Right renal pelvis (tissue), 4 donors: ENCODE results near the gene MMEL1. TPM values are rescaled to one million over a fixed set of nuclear protein-coding genes. Genes with fewer than 3 reads are reported as not detected.
"Not testable (repeated sequence)": the region's sequence is repeated elsewhere in the genome, so short reads cannot be mapped to it uniquely, and the experiment has no call there.

Experiments used
- DNase-seq, 4 donors: peaks; one replicate each; pipeline ENCODE4 v3.0.0-alpha.2; 2013; ENCODE audit warnings: low read depth in 4 of 4, low spot score in 3 of 4, missing footprints in 1 of 4
- polyA plus RNA-seq, 4 donors: library from polyadenylated mRNA; unstranded; fragments of 120-200 nt; gene quantifications; one replicate each; pipeline ENCODE4 v1.2.1, GENCODE V29; 2013; ENCODE audit not compliant: insufficient read length in 4 of 4

Gene MMEL1
- polyA plus RNA-seq, 4 donors: 1.9 to 4.0 (median 3.2) TPM

DNA sequence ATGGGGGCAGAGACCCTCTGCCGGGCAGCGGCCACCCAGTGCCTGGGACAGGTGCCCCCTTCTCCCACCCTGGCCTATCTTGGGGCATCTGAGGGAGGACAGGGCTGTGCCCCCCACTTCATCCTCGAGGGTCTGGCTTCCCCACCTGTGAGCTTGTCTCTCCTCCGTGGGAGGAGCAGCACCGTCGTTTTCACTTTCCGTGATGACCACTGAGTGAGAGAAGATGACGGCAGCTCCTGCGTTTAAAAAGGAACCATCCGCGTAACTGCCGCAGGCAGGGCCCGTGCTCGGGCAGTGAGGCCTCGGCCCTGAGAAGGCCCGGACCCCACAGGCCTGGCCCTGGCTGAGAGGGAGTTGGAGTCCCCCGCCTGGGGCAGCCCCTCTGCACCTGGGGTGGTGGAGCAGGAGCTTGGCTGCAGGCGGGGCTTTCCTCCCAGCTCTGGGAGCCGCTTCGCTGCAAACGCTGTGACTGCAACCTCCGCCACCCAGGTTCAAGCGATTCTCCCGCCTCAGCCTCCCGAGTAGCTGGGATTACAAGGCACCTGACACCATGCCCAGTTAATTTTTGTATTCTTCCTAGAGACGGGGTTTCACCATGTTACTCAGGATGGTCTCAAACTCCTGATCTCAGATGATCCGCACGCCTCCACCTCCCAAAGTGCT lies 83.3 kb downstream of the MMEL1 start:
- DNase-seq: not testable (repeated sequence)

DNA sequence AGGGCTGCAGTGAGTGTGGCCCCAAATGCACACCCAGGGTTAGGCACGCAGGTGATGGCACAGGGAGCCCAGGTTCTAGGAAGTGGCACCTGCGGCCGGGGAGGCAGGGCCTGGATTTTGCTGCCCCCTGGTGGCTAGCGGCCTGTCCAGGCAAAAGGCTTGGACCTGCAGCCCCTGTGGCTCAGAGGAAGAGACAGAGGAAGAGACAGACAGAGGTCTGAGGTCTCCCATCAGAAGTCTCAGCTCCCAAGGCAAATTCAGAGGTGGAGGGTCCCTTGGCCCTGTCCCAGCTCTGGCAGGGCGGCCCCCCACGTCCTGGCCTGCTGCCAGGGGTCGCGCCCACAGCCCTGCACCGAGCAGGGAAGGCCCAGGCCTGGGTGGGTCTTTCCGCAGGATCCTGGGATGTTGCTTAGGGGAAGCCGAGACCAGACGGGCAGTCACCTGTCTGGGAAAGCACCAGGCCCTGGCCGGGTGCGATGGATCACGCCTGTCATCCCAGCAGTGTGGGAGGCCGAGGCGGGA lies 84.7 kb downstream of the MMEL1 start:
- no peak for DNase-seq

DNA sequence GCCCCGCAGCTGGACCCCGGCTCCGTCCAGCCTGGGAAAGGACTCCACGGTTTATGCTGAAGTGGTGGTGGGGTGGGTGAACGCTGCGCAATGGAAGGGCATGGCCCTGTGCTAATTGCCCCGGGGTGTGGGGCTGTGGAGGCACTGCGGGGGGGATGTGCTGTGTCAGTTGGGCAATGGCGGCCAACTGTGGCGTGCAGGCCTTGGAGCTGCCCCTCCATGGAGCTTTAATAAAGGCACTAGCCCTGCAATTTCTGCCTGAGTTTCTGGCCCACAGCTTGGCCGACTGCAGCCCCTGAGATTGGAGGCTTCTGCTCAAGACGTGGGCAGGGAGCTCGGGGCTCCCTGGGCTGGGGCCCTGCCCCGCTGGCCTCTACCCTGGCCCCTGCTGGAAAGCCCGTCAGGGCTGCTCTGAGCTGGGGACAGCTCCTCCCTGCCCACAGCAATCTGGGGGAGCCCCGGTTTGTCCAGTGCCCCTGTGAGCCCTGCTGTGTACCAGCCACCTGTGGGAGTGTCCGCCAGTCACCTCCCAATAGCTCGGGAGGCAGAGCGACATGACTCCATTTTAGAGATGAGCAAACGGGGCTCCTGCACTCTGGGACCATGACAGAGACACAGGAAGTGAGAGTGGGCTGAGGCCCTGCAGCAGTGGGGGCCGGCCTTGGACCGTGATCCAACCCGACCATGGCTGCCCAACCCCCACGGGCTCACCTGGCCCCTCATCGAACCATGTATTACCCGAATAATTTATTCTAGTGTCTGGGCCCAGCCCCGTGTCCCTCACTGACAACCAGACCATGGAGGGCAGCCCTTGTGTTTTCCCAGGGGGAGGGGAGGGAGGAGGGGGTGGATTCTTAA lies 85.4 kb downstream of the MMEL1 start:
- DNase-seq: no peak

DNA sequence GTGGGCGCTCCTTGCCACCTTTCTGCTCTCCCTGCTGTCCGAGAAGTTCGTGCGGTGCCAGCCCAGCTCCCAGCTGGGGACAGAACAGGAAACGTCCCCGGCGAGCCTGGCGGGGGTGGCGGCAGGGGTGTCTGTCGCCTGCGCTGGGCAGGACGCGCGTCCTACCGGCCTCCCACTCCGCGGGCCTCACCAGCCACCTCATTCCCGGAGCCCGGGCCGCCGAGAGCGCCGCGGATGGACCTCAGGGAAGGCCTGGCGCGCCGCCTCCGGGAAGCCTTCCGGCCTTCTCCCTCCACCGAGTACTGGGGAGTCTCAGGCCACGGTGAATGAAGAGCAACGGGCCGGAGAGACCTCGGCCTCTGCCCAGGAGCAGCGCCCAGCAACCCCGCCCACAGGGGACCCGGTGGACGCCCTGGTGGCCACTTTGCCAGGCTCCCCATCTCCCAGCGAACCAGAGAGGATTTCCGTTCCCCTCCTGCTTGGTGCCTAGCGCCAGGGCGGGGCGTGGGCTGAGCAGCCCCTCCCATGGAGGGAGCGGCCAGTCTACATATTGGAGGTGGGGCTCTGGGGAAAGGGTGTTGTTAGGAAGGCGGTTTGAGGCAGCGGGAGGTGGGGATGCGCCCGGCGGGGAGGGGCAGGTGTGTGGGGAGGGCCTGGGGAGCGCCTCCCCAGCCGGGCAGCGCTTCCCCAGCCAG lies 86.2 kb downstream of the MMEL1 start:
- DNase-seq: no peak

DNA sequence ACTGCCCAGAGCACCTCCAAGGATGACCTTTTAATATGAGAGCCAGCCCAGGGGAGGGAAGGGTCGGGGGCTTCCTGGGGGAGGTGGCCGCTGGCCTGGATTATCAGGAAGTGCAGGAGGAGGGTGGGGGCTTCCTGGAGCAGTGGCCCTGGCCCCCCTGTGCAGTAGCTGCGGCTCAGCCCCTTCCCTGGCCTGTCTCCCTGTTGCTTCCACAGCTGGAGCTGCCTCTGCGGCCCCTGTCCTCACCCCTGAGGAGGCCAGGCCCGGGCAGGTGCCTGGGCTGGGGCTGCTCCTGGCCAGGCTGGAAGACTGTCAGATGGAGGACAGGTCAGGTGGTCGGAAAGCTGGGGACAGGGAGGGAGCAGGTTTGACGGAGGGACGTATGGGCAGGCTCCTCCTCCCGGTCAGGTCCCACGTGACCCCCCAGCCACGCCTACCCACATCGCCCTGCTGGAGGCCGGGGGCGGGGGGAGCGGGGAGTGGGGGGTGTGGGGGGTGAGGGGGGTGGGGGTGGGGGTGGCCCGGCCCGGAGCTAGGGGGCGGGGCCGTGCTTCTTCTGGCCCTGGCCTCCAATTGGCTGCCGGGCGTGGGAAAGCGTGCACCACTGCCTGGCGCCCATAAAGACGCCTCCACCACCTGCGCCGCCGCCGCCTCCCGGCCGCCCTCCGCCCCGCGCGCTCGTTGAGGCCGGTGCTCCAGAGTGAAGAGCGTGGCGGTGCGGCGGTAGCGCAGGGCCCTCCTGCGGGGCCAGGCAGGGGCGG lies 86.9 kb downstream of the MMEL1 start:
- no peak for DNase-seq

DNA sequence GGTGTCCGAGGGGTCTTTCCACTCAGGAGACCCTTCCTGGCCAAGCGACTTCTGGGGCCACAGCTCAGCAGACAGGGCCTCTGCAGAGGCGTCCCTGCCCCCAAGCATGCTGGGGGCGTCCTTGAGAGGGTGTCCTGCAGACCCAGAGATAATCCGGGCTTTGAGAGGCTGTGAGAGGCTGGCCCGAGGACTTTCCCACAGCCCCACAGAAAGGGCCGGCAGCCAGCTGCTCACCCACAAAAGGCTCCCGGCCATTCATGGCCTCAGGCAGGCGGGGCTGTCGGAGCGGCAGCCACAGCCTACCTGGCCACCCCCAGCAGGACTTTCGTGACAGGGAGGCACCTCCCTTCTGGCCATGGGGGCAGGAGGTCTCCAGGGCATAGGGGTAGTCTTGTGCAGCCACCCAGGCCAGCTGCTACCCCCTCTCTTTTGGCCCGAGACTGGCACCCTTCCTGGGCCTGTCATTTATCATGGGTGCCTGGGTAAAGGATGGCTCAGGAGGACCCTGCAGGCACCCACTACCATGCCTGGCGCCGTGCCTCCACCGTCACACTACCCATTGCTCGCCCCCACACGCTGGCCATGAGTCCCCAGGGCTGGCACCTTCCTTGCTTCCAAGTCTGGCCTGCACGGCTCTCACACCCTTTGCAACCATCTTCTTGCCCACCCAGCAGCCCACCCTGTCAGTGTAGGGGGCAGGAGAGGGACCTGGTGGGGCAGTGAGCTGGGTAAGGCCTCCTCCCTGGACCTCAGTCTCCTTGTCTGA lies 87.8 kb downstream of the MMEL1 start:
- no peak for DNase-seq

DNA sequence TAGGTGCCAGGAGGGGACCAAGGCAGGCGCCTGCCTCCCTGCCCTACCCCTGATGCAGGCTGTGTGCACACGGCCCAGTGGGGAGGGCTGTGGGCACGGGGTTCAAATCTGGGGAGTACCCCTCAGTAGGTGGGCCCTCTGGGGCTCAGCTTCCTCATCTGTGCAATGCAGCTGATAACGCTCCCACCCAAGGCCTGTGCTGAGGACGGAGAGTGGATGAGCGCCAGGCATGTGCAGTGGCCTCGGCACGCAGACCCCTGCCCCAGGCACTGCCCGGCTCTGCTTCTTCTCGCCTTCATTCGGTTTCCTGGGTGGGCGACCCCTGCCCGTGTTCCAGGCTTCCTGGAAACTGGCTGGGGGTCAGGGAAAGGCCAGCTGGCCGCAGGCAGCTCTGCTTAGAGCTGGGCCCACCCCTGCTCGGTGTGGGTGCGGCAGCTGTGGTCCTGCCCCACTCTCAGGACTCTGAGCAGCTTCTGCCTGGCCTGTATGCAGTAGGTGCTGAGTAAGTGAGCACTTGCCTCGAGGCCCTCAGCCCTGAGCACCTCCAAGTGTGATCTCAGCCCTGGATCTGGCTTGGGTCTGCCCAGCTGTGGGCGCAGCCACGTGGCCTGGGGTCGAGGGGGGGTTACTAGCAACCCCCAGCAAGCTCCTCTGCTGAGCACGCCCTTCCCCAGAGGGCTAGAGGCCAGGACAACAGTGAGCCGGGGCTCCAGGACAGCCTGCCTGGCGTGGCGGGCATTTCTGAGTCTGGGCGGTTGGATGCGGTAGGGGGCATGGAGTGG lies 88.5 kb downstream of the MMEL1 start:
- DNase-seq: no peak

DNA sequence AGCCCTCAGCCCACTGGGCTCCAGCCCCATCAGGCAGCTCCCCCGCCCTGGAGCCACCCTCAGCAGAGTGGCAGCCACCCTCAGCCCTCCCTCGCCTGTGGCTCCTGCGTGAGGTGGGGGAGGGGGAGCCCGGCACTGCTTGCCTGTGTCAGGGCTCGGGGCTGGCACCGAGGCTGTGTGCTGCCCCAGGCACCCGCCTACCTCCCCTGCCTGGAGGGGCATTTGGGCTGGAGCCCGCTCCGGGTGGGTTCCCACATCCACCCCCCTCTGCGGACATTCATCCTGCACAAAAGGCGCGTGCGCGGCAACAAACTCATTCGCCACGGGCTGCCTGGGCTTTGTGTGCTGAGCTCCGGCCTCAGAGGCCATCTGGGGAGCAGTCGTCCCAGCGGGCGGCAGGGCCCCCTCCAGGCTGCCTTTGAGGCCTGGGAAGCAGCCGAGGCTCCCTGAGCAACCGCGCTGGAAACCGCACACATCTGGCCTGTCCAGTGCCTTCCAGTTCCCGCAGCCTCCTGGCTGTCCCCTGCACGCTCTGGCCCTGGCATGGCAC lies 89.2 kb downstream of the MMEL1 start:
- DNase-seq: no peak

DNA sequence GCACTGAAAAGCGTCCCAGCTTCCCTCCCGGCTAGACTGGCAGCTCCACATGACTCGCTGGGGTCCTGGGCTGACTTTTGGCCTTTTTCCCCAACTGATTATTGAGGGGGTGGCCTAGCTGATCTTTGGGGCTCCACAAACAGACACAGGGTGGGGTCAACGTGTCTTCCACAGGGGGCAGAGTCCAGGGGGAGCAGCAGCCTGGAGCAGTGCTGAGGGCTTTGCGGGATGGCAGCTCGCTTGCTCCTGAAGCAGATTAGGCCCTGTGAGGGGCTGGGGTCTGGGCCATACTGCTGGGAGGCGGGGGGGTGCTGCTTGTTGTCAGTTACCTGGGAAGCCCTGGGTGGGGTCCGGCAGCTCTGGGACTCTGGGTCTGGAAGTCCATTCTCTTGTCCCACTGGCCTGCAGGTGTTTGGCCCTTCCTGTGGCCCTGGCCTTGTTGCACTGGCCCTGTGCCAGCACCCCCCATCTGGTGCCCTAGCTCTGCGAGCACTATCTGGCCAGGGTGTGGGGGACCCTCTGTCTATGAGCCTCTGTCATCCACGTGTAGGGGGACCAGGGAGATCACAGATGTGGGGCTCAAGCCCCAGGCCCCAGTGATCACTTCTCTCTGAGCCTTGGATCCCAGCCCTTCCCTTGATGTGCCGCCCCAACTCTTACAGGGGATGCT lies 90.4 kb downstream of the MMEL1 start:
- DNase-seq: no peak

DNA sequence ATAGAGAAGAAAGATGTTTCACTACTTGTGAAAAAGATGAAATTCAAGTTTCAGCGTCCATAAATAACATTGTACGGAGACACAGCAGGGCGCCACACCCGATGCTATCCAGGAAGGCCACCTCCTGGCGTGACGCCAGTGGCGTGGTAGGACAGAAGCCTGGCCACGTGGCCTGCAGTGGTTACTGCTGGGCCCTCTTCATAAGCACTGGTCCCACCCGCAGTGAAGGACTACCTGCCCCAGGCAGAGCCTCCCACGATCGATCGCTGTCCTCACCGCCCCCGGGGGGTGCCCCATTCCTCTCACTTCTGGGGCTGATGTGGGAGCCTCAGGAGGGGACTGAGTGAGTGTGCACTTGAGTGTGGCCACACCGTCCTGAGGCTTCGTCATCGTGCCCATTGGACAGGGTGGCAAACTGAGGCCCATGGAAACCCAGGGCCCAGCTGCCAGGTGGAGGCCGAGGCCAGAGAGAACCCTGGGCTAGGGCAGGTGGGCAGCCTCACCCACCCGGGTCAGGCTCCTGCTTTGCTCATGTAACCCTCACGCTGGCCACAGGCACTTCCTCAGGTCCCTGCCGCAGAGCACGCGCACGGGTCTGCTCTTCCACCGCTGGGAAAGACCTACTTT lies 91.1 kb downstream of the MMEL1 start:
- no peak for DNase-seq

DNA sequence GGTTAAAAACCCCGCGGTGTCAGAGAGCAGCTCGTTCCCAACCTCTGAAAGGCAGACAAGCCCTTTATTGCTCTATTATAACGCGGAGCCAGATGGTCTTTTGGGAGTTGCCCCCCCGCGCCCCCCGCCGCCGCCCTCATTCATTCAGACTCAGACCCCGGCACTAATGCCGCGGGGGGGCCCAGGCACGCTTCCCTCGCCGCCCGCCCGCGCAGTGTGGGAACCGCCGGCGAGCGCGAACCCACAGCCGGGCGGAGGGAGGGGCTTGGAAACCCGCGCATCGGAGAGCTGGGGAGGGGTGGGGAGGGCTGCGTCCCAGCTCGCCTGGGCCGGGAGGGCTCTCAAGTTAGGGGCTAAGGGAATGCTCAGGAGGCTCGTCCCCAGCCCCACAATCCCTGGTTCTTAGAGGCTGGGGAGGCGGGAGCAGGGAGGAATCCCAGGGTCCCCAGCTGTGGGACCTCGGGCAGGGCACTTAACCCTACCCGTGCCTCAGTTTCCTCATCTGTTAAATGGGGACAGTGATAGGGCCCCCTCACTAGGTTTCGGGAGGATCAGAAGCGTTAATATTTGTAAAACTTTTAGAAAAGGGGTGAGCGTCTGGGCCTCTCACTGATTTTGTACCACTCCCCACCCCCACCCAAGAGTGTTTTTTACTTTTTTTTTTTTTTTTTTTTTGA lies 91.9 kb downstream of the MMEL1 start:
- no peak for DNase-seq

Other genes starting within 250 kb of the MMEL1 start
- 10 to 100 TPM; 10.0 to 15.6 (median 11.5) TPM for gene MORN1, start 241.5 kb downstream of the MMEL1 start, polyA plus RNA-seq
- 100 to 1,000 TPM; 122 to 126 (median 125) TPM for gene RER1, start 241.2 kb downstream of the MMEL1 start, polyA plus RNA-seq
- gene PEX10, start 220.5 kb downstream of the MMEL1 start, polyA plus RNA-seq: 10 to 100 TPM; 21.0 to 29.9 (median 23.3) TPM
- gene PLCH2, start 156.7 kb downstream of the MMEL1 start, polyA plus RNA-seq: 1 to 10 TPM in 3 of 4 donors, under 1 TPM in 1; 0.86 to 2.4 (median 1.4) TPM
- gene PANK4, start 106.4 kb downstream of the MMEL1 start, polyA plus RNA-seq: 10 to 100 TPM; 27.3 to 30.8 (median 29.3) TPM
- under 1 TPM; 0.32 to 0.56 (median 0.49) TPM for gene HES5, start 102.8 kb downstream of the MMEL1 start, polyA plus RNA-seq
- 10 to 100 TPM; 18.8 to 24.3 (median 21.3) TPM for gene TNFRSF14, start 76.6 kb downstream of the MMEL1 start, polyA plus RNA-seq
- gene PRXL2B, start 46.2 kb downstream of the MMEL1 start, polyA plus RNA-seq: 10 to 100 TPM; 37.4 to 51.2 (median 39.9) TPM
- 1 to 10 TPM in 1 of 4 donors, under 1 TPM in 3; 0.69 to 1.1 (median 0.85) TPM for gene TTC34, start 168.7 kb upstream of the MMEL1 start, polyA plus RNA-seq